Suppressor macrophage (primary cell): Measurements from ENCODE around the gene FOXA1.

Experiments
- DNase-seq, 4 experiments: peaks; one replicate each; pipeline ENCODE4 v3.0.0-alpha.2; 2020 to 2022

Gene FOXA1

DNA sequence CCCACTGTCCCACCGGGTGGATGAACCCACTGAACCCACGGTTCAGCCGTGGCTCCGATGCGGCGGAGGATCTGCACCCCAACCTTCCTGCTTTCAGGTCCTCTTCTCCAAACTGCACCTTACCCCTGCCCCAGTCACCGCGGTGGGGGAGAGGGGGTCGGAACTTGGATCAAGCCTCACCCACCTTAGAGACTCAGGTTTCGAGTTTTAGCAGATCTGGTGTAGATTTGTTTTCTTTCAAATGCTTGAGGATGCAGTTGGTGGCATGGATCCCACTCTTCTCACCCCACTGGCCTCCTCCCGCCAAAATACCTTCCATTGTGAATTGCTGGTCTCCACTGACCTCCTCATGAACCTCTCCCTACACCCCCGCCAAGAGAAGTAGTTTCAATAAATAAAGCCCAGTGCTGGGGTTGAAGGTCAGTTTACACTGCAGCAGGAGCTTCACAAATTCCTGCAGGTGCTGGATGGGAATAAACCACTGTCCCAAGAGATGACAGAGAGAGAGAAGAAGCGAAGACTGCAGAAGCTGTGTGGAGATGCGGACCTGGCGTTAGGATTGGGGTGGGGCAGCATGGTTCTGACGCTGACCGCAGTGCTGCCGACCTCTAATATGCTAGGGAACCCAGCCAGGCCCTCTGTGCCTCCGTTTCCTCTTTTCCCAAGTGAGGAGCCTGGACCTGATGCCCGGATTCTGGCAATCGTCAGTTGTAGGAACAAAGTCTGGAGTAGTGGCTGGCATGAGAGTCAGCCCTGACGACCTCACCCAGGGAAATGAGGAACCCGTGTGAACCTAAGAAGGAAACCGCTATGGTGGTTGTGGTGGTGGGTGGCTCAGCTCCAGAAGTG, 7.8 kb upstream of the FOXA1 start:
- no peak for DNase-seq

GRCh38 chr14:37601865-37602264, 6.8 kb upstream of the FOXA1 start:
- no peak for DNase-seq

GRCh38 chr14:37600880-37601741, 6.1 kb upstream of the FOXA1 start:
- no peak for DNase-seq

DNA sequence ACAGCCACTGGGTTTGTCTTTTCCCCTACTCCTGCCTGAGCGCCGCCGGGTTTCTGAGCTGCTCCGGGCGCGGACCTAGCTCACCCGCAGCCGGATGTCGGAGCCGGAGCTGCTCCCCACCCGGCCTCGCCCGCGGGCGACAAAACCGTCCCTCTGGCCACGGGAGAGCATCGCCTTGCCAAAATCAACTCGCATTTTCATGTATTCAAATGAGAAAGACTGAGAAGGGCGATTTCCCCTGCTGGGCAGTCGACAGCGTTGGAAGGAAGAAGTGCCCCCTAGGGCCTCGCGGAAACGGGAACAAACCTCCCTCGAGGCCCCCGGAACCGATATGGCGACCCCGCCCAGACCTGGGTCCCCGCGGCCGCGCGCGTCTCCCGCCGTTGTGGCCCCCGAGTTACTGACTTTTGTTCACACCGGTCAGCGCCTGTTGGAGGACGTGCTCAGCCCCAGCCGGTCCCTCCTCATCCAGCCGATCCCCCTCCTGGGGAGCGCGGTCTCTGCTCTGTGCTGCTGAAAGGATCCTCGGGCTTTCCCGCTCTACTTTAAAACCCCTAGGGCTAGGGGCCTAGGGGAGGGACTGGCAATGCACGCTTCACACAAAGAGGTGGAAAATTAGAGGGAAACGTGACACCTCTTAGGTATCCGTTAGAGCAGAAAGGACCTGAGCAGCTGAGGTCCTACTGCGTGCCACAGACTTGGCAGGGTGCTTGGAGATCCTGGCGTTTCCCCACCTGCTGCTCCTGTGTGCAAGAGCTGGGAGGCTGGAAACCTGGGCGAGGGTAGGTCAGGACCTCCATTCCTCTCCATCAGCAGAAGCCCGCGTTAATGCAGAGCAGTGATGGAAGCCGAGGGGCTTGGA, 4.7 kb upstream of the FOXA1 start:
- DNase-seq, result no peak

GRCh38 chr14:37598747-37599506, 3.9 kb upstream of the FOXA1 start:
- no peak for DNase-seq

GRCh38 chr14:37597914-37598746, 3.1 kb upstream of the FOXA1 start:
- DNase-seq, result no peak

DNA sequence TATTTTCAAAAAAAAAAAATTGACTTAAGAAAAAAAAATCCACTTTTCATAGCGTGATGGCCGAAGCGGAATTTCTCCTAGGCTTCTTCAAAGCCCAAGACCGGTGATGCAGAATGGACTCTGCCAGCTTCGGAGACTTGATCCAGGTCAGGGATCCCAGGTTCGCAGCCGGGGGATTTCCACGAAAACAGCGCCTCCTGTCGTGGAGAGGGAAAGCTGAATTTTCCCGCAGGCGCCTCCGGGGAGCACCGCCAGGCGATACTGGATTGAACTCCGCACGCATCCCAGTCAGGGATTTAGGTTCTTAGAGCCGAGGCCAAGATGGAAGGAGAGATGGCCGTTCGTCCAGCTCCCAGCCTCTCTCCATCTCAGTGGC, 2.5 kb upstream of the FOXA1 start:
- DNase-seq, result no peak

- DNase-seq, result no peak
Measured at GRCh38 chr14:37596790-37597472, 1.9 kb upstream of the FOXA1 start.

GRCh38 chr14:37595809-37596621, 966 bp upstream of the FOXA1 start:
- DNase-seq, result peak; percentile 28 to 51 (median 38)

GRCh38 chr14:37594238-37594970, 645 bp downstream of the FOXA1 start:
- peak; percentile 67 to 78 (median 72) for DNase-seq

DNA sequence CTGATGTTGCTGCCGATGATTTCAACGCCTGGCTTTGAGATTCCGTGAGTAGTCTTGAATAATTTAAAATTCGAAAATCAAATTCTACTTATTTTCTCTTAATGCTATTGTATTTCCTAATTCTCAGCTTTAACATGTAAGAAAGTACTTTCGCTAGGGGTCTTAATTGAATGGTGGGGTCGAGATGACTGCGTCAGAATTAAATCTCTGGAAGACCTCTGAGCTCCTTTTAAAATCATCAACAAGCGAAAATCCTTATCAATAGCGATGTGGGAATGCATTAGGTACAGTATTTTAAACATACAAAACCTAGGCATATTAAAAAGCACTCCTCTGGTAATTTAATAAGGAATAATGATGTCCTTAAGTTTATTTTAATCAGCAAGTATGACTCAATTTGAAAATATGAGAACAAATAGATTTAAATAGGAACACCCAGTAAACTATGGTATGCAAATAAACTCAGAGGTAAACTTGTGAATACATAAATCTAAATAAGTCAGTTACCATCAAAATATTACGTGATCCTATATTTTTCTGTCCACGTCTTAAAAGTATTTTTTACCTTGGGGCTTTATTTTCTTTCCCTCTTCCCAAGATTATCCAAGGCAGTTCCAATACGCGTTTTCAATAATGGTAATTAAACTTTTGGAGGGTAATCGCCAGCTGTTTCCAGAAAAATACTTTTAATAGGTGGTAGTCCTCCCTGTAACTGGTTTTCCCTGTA, 1.4 kb downstream of the FOXA1 start:
- DNase-seq, result no peak

DNA sequence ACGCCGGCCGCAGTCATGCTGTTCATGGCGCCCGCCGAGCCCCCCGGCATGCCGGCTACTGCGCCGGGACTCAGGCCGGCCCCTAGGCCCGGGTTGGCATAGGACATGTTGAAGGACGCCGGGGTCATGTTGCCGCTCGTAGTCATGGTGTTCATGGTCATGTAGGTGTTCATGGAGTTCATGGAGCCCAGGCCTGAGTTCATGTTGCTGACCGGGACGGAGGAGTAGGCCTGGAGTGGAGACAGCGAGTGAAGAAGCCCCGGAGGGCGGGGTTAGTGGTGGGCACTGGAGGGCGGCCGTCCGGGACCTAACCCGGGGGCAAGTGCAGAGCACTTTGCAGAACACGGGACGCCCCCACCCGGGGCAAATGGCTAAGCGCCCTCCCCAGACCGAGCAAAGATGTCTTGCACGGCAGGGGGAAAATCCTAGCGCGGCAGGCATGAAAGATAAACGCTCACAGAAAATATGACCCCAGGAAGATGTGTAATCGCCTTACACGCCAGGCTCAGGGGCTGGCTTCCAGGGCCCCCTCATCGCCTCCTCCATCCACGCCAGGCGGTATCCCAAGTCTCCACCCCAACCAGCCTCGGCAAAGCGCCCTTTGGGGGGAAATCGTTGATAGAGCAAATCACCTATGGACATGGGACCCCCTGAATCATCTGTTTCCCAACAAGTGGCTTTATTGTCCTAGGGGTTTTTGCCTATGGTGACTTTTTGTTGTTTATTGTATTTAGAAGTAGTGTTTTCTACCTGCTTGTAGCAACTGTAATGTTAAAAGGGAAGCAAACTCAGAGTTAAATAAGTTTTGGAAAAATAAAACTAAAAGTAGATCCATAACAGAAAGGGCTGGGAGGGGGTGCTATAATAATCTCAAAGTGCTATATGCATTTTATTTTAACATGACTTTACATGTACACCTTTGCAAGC, 2.3 kb downstream of the FOXA1 start:
- no peak for DNase-seq

DNA sequence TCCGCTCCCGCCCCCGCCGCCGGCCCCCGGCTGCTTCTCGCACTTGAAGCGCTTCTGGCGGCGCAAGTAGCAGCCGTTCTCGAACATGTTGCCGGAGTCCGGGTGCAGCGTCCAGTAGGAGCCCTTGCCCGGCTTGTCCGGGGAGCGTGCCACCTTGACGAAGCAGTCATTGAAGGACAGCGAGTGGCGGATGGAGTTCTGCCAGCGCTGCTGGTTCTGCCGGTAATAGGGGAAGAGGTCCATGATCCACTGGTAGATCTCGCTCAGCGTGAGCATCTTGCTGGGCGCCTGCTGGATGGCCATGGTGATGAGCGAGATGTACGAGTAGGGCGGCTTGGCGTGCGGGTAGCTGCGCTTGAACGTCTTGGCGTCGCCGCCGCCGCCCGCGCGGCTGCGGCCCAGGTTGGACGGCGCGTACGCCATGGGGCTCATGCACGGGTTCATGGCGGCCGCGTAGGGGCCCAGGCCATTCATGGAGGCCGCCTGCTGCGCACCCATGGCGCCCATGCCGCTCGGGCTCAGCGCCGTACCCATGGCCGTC, 3.0 kb downstream of the FOXA1 start:
- DNase-seq, result no peak

- no peak for DNase-seq
Measured at GRCh38 chr14:37591311-37591940, 3.6 kb downstream of the FOXA1 start.

DNA sequence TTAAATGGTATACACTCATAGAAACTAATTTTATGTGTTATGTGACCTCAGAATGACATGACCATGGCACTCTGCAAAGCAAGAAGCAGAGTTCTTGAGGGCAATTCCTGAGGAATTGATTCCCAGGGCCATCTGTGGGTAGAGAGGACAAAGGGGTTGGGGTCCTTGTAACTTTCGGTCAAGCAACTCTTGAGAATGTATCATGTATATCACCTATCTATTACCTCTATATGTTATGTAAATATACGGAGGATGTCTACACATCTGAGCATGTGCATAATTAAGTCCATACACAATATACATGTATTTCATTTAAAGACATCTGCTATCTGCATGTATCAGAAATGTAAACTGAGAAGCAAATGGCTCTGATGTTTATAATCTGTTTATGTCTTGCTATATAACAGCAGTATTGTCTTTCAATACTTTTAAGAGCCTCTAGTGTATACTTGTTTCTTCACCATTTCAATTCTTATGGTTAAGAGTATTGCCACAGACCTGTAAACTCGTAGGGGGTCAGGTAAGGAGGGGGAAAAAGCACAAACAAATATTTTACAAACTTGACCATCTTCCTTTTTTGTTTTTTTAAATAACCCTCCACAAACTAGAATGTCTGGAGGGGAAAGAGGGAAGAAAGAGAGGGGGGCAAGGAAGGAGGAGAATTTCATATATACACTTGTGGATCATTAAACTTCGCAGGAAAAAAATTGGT, 4.5 kb downstream of the FOXA1 start:
- no peak for DNase-seq
